HepG2 (cell line): ENCODE results near the gene FAM222A. TPM values are rescaled to one million over a fixed set of nuclear protein-coding genes. Genes with fewer than 3 reads are reported as not detected.

ENCODE experiments used
- DZIP1 ChIP-seq: sonication (generic); formaldehyde crosslinking; IDR thresholded peaks from 2 replicates; pipeline ENCODE4 v1.5.0; 2020; ENCODE audit warnings: mild to moderate bottlenecking, missing genetic modification reagents
- HHEX ChIP-seq: IDR thresholded peaks from 2 replicates; pipeline ENCODE4 v1.6.1; 2016; ENCODE audit warnings: control low read depth
- HIVEP1 ChIP-seq: sonication (generic); formaldehyde crosslinking; IDR thresholded peaks from 2 replicates; pipeline ENCODE4 v1.4.0; 2020; ENCODE audit warnings: mild to moderate bottlenecking, missing genetic modification reagents
- MEIS2 ChIP-seq: sonication (generic); formaldehyde crosslinking; IDR thresholded peaks from 2 replicates; pipeline ENCODE4 v1.9.0; 2021; ENCODE audit warnings: mild to moderate bottlenecking, missing genetic modification reagents
- MXD3 ChIP-seq: IDR thresholded peaks from 2 replicates; pipeline ENCODE4 v1.6.1; 2016; ENCODE audit warnings: mild to moderate bottlenecking, missing biosample characterization, missing genetic modification reagents
- NCOR1 ChIP-seq: fragments of 200-600 bp; sonication (generic); IDR thresholded peaks from 2 replicates; pipeline ENCODE4 v1.7.0; 2017; ENCODE audit warnings: antibody characterized with exemption, low read length, borderline replicate concordance
- PATZ1 ChIP-seq: sonication (generic); formaldehyde crosslinking; IDR thresholded peaks from 2 replicates; pipeline ENCODE4 v1.4.0; 2020; ENCODE audit warnings: missing genetic modification reagents
- PBX2 ChIP-seq: IDR thresholded peaks from 2 replicates; pipeline ENCODE4 v1.6.1; 2016; ENCODE audit warnings: control low read depth
- PTBP1 ChIP-seq: fragments of 200-400 bp; formaldehyde crosslinking; IDR thresholded peaks from 2 replicates; pipeline ENCODE4 v1.6.1; 2018; ENCODE audit warnings: low read length, low read depth; ENCODE audit not compliant: poor library complexity, severe bottlenecking
- SNAPC2 ChIP-seq: sonication (generic); formaldehyde crosslinking; IDR thresholded peaks from 2 replicates; pipeline ENCODE4 v1.8.1; 2022; ENCODE audit warnings: mild to moderate bottlenecking, missing genetic modification reagents
- SOX13 ChIP-seq, 3 experiments: fragments of 450-650 bp in 1 of 3; sonication (generic) in 1 of 3; formaldehyde crosslinking in 1 of 3; IDR thresholded peaks in 2 of 3; conservative IDR thresholded peaks in 1 of 3; 2 replicates each; pipeline versions ENCODE4 v1.5.0 to v1.6.1; 2016 to 2020; ENCODE audit warnings: antibody characterized with exemption in 1 of 3, mild to moderate bottlenecking in 1 of 3, missing compliant biosample characterization in 1 of 3, missing genetic modification reagents in 1 of 3, moderate library complexity in 1 of 3
- ZBTB34 ChIP-seq: sonication (generic); formaldehyde crosslinking; IDR thresholded peaks from 2 replicates; pipeline ENCODE4 v1.8.0; 2022; ENCODE audit warnings: mild to moderate bottlenecking, missing genetic modification reagents
- ZNF180 ChIP-seq: sonication (generic); formaldehyde crosslinking; IDR thresholded peaks from 2 replicates; pipeline ENCODE4 v1.4.0; 2020; ENCODE audit warnings: low read depth, missing genetic modification reagents, borderline replicate concordance
- ZNF362 ChIP-seq: sonication (generic); formaldehyde crosslinking; IDR thresholded peaks from 2 replicates; pipeline ENCODE4 v1.4.0; 2020; ENCODE audit warnings: missing genetic modification reagents, mild to moderate bottlenecking, borderline replicate concordance
- ZNF513 ChIP-seq: sonication (generic); formaldehyde crosslinking; conservative IDR thresholded peaks from 2 replicates; pipeline ENCODE4 v1.5.0; 2020; ENCODE audit warnings: missing genetic modification reagents
- ZNF639 ChIP-seq: conservative IDR thresholded peaks from 2 replicates; pipeline ENCODE4 v1.6.1; 2018; ENCODE audit warnings: missing genetic modification reagents
- polyA plus RNA-seq, 8 experiments: library from polyadenylated mRNA; depleted of rRNA in 3 of 8; stranded (reverse) in 7 of 8; unstranded in 1 of 8; fragments of >200 nt; fragmentation: Illumina TruSeq in 4 of 8; extraction: Trizol in 4 of 8; gene quantifications; 2 replicates each; pipeline versions ENCODE4 v1.2.1 to v1.2.3, GENCODE V29; 2011 to 2016; ENCODE audit warnings: low read depth in 4 of 8, missing spikeins in 1 of 8, mixed read lengths in 1 of 8; ENCODE audit not compliant: insufficient read depth in 1 of 8
- total RNA-seq, 5 experiments: library from RNA; depleted of rRNA; stranded (reverse); fragments of >200 nt; fragmentation: Illumina TruSeq; extraction: Trizol; gene quantifications; 2 replicates each; pipeline ENCODE4 v1.2.3, GENCODE V29; 2016; ENCODE audit warnings: low read depth in 1 of 5

The FAM222A gene
- total and polyA plus RNA-seq, 2 of the 13 experiments (the other 11 are each of a cell fraction or from before 2014, with no cell fraction given), result 2.7 to 9.6 TPM

GRCh38 chr12:109695961-109696461, 17.6 kb upstream of the FAM222A start (continued):
- no peak for TF ChIP-seq DZIP1 (CRISPR knock-in tag)
- no peak for TF ChIP-seq ZNF639 (CRISPR knock-in tag)
- peak; percentile 71 for TF ChIP-seq PBX2 (CRISPR knock-in tag)
- TF ChIP-seq HIVEP1 (CRISPR knock-in tag), result no peak
- peak; percentile 87 for TF ChIP-seq HHEX
- TF ChIP-seq ZNF513, result no peak
- TF ChIP-seq PATZ1 (CRISPR knock-in tag), result peak; percentile 44; the same call in 1 of the 2 replicates
- 0 out of 2 replicates have a peak, but pooled peaks have one; percentile 45 for TF ChIP-seq MEIS2 (CRISPR knock-in tag)
- TF ChIP-seq ZNF362 (CRISPR knock-in tag), result peak; percentile 67; the same call in 1 of the 2 replicates
- no peak for TF ChIP-seq MXD3
- TF ChIP-seq SNAPC2 (CRISPR knock-in tag), result no peak
- no peak for TF ChIP-seq PTBP1
- peak; percentile 30; the same call in 1 of the 2 replicates for TF ChIP-seq NCOR1
- no peak for TF ChIP-seq ZBTB34 (CRISPR knock-in tag)
- no peak for TF ChIP-seq SOX13 (IDR thresholded peaks at IDR 0.05)
- peak in 1 of 2 experiments; percentile 60; a peak in 2 of 4 replicates for TF ChIP-seq SOX13 (CRISPR knock-in tag; conservative IDR thresholded peaks at IDR 0.05 in 1 of 2, IDR thresholded peaks at IDR 0.05 in 1 of 2)
- no peak for TF ChIP-seq ZNF180 (CRISPR knock-in tag)
